Measurements from ENCODE around the gene NFRKB. TPM values are rescaled to one million over a fixed set of nuclear protein-coding genes. Genes with fewer than 3 reads are reported as not detected.
A peak's percentile ranks its signal among the peaks of the same experiment; 100 is the strongest.
"Not testable (repeated sequence)": the region's sequence is repeated elsewhere in the genome, so short reads cannot be mapped to it uniquely, and the experiment has no call there.

Gene NFRKB
- total RNA-seq, 1 donor from 2014 or later = 28.9 TPM

DNA sequence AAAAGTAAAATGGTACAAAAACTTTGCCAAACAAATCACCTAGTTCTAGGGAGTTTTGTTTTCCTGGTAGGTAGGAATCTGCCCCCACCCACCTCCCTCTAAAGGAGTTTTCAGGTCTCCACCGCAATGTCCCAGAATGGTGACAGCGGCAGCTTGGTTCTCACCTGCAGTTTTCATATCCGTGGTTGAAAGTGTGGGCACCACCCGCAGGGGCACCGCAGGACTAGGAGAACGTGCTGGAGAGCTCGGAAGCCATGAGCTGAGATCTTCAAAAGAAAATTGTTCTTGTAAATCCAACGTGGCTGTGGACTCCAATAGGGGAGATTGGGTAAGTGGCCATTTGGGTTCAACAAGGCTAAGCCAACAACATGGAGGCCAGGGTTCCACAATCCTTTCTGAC is 10.8 kb downstream of the NFRKB start:
- Mint-ChIP-seq H3K27me3 (no peaks in the 10 kb centered on the region), H3K4me1 (no peaks in the 10 kb centered on the region), H3K4me3 (no peak overlapping the region), H3K9me3 (no peaks in the 10 kb centered on the region), H3K36me3 (ENCODE audit: low read depth) (peaks cover 89% of the 10 kb centered on the region), H3K27ac (no peak overlapping the region)
- TF ChIP-seq, protein P1, sequence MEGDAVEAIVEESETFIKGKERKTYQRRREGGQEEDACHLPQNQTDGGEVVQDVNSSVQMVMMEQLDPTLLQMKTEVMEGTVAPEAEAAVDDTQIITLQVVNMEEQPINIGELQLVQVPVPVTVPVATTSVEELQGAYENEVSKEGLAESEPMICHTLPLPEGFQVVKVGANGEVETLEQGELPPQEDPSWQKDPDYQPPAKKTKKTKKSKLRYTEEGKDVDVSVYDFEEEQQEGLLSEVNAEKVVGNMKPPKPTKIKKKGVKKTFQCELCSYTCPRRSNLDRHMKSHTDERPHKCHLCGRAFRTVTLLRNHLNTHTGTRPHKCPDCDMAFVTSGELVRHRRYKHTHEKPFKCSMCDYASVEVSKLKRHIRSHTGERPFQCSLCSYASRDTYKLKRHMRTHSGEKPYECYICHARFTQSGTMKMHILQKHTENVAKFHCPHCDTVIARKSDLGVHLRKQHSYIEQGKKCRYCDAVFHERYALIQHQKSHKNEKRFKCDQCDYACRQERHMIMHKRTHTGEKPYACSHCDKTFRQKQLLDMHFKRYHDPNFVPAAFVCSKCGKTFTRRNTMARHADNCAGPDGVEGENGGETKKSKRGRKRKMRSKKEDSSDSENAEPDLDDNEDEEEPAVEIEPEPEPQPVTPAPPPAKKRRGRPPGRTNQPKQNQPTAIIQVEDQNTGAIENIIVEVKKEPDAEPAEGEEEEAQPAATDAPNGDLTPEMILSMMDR (IDR thresholded peaks at IDR 0.05) = no peak
- intact Hi-C loops (cut with micrococcal nuclease) = no loop called here
- POLR2A ChIA-PET = no interaction called here
- ATAC-seq (ENCODE audit: low read depth) (no peak), DNase-seq (no peak)
- CTCF ChIA-PET = no interaction called here

DNA sequence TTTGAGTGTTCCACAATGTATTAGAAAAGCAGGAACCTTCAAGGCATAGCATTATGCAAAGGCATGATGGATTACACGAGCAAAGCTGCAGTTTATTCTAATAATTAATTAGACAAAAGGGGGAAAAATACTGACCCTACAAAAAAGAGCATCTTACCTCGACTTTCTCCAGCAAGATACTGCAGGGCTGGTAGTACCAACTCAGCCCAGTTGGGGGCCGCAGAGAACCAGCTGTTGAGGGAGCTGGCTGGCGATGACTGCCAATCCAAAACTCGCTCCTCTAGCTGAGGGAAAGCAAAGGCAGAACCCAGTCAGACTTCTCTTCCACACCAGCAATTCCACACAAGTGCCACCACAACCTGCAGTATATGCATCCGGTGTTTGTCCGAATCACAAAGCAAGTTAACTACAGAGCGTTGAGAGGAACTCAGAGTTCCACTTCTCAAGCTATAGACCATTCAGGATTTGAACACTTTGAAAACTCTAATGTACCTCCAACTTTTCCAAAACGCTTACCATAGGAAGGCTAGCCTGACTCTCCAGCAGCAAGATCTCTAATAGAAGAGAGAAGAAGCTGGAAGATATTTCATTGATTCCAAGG is 13.7 kb downstream of the NFRKB start:
- Mint-ChIP-seq H3K4me1 (no peaks in the 10 kb centered on the region), H3K36me3 (ENCODE audit: low read depth) (peaks cover 94% of the 10 kb centered on the region), H3K27ac (no peak overlapping the region), H3K27me3 (no peaks in the 10 kb centered on the region), H3K9me3 (no peaks in the 10 kb centered on the region), H3K4me3 (no peak overlapping the region)
- peak; percentile 52 for ATAC-seq (ENCODE audit: low read depth)
- no peak for DNase-seq
- ChIA-PET POLR2A (no interaction called here), CTCF (interaction anchor here (1.6 to 3.1 kb wide), 2 partner anchors 42 to 250 kb away, joined by 3 to 30 read pairs; no protein-coding TSS in a partner anchor)
- intact Hi-C loops (cut with micrococcal nuclease) = loop anchor here (1.0 kb wide), 1 partner anchor 251 kb away; no protein-coding TSS in a partner anchor
- TF ChIP-seq, protein P1 (IDR thresholded peaks at IDR 0.05) = no peak

DNA sequence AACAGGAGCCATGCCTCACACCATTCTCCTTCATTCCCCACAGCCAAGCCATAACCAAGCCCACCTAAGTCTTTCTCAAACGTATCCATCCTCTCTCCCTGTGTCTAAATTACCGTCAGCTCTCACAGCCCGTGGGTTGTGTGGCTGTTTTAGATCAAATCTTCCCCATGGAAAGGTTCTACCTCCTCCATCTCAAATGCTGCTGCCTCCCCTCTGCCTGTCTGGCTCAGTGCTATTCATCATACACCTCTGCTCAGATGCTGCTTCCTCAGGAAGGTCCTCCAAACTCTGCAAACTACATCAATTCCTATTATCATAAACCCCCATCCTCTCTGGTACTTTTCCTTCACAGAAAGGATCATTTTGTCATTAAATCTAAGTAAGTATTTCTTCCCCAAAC is 15.1 kb downstream of the NFRKB start:
- no peak overlapping the region for H3K4me3 Mint-ChIP-seq
- H3K4me1 Mint-ChIP-seq = no peaks in the 10 kb centered on the region
- H3K9me3 Mint-ChIP-seq = no peaks in the 10 kb centered on the region
- no peak for ATAC-seq (ENCODE audit: low read depth)
- DNase-seq = no peak
- no peak overlapping the region for H3K27ac Mint-ChIP-seq
- H3K36me3 Mint-ChIP-seq (ENCODE audit: low read depth) = peaks cover 93% of the 10 kb centered on the region
- CTCF ChIA-PET = interaction anchor here (3.1 kb wide), 1 partner anchor 251 kb away, joined by 30 read pairs; no protein-coding TSS in a partner anchor
- no peaks in the 10 kb centered on the region for H3K27me3 Mint-ChIP-seq
- intact Hi-C loops (cut with micrococcal nuclease) = no loop called here
- TF ChIP-seq, protein P1 (IDR thresholded peaks at IDR 0.05) = no peak
- POLR2A ChIA-PET = no interaction called here

DNA sequence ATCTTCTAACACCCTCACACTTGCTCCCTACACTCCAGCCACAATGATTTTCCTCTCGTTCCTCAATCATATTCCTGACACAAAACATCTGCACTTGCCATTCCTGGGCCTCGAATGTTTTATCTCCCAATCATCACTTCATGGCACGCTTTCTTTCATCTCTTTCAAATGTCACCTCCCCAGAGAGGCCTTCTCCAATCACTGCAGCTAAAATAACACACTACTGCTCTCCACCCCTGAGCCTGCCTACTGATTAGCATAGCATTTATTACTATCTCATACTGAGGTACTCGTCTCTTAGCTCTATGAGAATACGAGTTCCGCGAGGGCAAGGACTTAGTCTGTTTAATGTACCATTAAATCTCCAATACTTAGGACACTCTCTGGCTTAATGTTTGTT is 23.5 kb downstream of the NFRKB start:
- TF ChIP-seq, protein P1 (IDR thresholded peaks at IDR 0.05) = no peak
- Mint-ChIP-seq H3K27ac (no peak overlapping the region), H3K4me1 (no peaks in the 10 kb centered on the region), H3K4me3 (no peak overlapping the region), H3K27me3 (no peaks in the 10 kb centered on the region), H3K9me3 (no peaks in the 10 kb centered on the region), H3K36me3 (ENCODE audit: low read depth) (peaks cover 96% of the 10 kb centered on the region)
- DNase-seq (no peak), ATAC-seq (ENCODE audit: low read depth) (no peak)
- CTCF ChIA-PET = no interaction called here
- POLR2A ChIA-PET = interaction anchor here (0.5 to 1.1 kb wide), 3 partner anchors 24 to 916 kb away, joined by 3 read pairs; partner anchors contain the start of genes NFRKB and PRDM10
- intact Hi-C loops (cut with micrococcal nuclease) = no loop called here

DNA sequence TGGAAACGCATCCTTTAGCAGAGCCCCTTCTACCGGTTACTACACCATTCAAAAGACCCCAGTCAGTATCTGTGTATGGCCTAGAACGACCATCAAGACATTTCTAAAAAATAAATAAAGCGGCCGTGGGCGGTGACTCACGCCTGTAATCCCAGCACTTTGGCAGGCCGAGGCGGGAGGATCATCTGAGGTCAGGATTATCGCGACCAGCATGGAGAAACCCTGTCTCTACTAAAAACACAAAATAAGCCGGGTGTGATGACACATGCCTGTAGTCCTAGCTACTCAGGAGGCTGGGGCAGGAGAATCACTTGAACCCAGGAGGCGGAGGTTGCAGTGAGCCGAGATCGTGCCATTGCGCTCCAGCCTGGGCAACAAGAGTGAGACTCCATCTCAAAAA is 26.8 kb downstream of the NFRKB start:
- not testable (repeated sequence) for H3K9me3 Mint-ChIP-seq

More for the DNA sequence above, 26.8 kb downstream of the NFRKB start:
- H3K36me3 Mint-ChIP-seq (ENCODE audit: low read depth) = peaks cover 96% of the 10 kb centered on the region
- CTCF ChIA-PET; H3K4me1 Mint-ChIP-seq; H3K27me3 Mint-ChIP-seq; POLR2A ChIA-PET; intact Hi-C loops (cut with micrococcal nuclease); H3K4me3 Mint-ChIP-seq; ATAC-seq (ENCODE audit: low read depth); DNase-seq; H3K27ac Mint-ChIP-seq: not testable (repeated sequence)
